SH-SY5Y (cell line): ENCODE data around the gene SMIM35.

Experiments used
- GATA2 ChIP-seq: IDR thresholded peaks from 2 replicates; pipeline ENCODE4 v1.6.1; 2011; ENCODE audit warnings: mild to moderate bottlenecking, low read depth, low read length
- GATA3 ChIP-seq: IDR thresholded peaks from 2 replicates; pipeline ENCODE4 v1.6.1; 2011; ENCODE audit warnings: low read depth, mild to moderate bottlenecking, low read length, moderate library complexity

DNA sequence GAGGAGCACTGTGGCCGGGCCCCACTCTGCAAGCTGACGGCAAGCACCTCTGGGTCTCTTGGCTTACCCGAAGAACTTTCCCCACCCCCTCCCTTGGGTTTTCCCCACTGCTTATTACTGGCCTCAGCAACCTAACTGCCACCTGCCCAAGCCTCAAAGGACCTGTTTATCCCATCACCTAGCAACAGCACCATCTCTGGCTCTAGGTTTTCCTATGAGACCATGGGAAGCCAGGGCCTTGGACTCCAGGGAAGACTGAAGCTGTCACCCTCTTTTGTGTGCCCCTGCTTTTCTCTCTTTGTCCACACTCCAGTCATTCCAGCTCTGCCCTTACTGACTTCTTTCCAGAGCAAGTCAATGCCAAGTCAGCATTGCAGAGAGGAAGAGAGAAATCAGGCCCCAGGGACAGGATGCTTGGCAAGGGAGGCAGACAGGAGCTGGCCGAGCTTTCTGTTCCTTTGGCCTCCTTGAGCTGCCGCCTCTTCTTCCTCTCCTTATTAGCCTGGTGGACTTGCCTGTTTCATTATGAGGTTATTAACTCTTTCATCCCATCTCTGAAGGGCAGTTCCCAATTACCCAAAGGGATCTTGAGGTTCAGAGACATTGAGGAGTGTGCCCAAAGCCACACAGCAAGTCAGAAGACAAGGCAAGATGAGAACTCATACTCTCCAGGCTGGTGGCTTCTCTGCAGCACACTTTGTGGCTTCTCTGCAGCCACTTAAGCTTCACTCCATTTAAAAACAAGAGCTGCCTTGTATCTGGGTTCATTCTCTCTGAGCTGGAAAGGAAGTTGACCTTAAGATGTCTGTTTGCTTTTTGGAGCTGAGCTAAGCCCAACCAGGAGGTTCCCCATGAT lies at the start of gene SMIM35:
- TF ChIP-seq GATA2 (no peak), GATA3 (no peak)
